Fibroblast of skin of left biceps (primary cell): ENCODE data around the gene MRPL18.

ENCODE experiments used
- DNase-seq, 2 experiments: peaks; one replicate each; pipeline ENCODE4 v3.0.0-alpha.2; 2013; ENCODE audit warnings: low read depth in 2 of 2

The MRPL18 gene

DNA sequence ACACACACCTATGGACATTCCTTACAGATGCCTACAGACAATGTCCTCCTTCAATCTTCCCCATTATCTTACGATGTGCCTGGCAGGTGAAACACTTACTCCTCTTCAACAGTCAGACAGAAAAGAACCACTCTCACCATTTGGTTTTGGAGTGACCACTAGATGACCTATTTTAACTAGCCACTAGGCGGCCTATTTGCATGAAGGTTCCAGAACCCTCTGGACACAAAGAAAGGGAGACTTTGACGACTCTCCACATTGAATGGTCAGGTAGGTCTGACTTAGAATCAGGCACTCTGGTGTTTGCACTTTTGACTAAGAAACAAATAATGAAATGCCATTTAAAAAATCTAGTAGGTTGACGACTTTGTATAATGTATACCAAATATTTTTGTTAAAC, 51.8 kb downstream of the MRPL18 start:
- DNase-seq: no peak

- DNase-seq: no peak
Observed at GRCh38 chr6:159844737-159845645, 54.7 kb downstream of the MRPL18 start.
